AG04449 (cell line): Measurements from ENCODE around the gene BANP.

Source experiments
- CTCF ChIA-PET: fragments of 350-600 bp; formaldehyde crosslinking; extraction: SDS; loops from one replicate; lab custom pipeline; 2021; ENCODE audit warnings: antibody characterized with exemption; lab: Yijun Ruan, JAX
- POLR2A ChIA-PET: fragments of 400-600, 350-600 bp; formaldehyde crosslinking; extraction: SDS; loops from one replicate; lab custom pipeline; 2020; ENCODE audit warnings: antibody characterized with exemption, inconsistent platforms; lab: Yijun Ruan, JAX
- DNase-seq: peaks from one replicate; pipeline ENCODE4 v3.0.0-alpha.2; 2010; ENCODE audit warnings: low read depth, low spot score
- H3K4me3 ChIP-seq: 2 replicates; pipeline ENCODE4 v1.5.1; 2011; ENCODE audit warnings: low read depth, mild to moderate bottlenecking, control low read depth, low read length
- TF ChIP-seq, protein P1 (sequence below): IDR thresholded peaks from one replicate; pipeline ENCODE4 v1.5.1; 2011; ENCODE audit warnings: mild to moderate bottlenecking, moderate library complexity, low read length, control low read depth, inconsistent platforms; ENCODE audit not compliant: insufficient read depth; ENCODE audit errors: missing control alignments

Gene BANP

DNA sequence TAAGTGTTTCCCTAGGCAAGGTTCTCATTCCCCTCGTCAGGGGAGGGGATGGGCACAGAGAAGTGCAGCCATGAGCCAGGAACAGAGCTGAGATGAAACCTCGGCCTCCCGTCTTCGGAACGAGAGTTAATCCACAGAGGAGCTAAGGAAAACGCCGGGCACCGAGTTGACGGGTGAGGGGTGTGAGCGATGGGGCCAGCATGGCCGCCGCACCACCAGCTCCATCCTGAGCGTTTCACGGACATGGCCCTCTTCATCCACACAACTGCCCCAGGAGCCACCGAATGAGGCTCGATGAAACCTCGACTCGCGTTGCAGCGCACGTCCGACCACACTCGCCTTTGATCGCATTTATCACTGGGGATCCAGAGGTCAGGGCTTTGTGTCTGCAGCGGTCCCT is 36.4 kb upstream of the BANP start:
- POLR2A ChIA-PET, result no interaction called here

DNA sequence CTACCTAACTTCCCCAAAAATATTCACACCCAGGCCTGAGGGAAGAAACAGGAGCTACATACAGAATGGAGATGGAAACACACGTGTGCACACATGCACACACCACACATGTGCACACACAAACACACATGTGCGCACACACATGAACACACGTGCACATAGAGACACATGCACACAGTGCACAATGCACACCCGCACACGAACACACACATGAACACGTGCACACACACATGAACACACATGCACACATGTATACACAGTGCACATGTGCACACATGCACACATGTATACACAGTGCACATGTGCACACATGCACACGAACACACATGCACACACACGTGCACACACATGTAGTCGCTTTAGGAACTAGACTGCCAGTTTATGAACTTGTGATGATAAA is 33.7 kb upstream of the BANP start:
- ChIA-PET POLR2A (no interaction called here), CTCF (no interaction called here)
- H3K4me3 ChIP-seq, result no peak overlapping the region
- TF ChIP-seq, protein P1, sequence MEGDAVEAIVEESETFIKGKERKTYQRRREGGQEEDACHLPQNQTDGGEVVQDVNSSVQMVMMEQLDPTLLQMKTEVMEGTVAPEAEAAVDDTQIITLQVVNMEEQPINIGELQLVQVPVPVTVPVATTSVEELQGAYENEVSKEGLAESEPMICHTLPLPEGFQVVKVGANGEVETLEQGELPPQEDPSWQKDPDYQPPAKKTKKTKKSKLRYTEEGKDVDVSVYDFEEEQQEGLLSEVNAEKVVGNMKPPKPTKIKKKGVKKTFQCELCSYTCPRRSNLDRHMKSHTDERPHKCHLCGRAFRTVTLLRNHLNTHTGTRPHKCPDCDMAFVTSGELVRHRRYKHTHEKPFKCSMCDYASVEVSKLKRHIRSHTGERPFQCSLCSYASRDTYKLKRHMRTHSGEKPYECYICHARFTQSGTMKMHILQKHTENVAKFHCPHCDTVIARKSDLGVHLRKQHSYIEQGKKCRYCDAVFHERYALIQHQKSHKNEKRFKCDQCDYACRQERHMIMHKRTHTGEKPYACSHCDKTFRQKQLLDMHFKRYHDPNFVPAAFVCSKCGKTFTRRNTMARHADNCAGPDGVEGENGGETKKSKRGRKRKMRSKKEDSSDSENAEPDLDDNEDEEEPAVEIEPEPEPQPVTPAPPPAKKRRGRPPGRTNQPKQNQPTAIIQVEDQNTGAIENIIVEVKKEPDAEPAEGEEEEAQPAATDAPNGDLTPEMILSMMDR, result no peak
- no peak for DNase-seq

More for the DNA sequence above, 36.4 kb upstream of the BANP start:
- DNase-seq, result no peak
- H3K4me3 ChIP-seq, result no peak overlapping the region
- CTCF ChIA-PET, result interaction anchor here (2.3 kb wide), 1 partner anchor 44 kb away, joined by 7 read pairs; no protein-coding TSS in a partner anchor
- TF ChIP-seq, protein P1, result no peak

DNA sequence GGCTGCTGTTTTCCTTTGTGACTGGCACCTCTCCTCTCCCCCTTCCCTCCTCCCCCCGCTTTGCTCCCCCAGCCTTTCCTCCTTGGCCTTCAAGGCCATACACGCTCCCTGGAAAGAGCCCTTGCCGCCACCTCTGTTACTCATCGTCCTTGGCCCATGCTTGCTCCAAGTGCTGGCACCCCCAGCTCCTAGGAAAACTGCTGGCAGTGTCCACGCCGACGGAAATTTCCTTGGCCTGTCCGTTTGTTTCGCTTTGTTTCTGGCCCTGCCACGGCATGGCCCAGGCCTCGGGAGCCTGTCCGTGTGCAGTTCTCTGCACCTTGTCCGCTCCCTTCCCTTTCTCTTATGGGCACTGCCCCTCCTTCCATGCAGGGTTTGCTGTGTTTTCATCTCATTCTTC is 32.9 kb upstream of the BANP start:
- no peak for DNase-seq
- no peak overlapping the region for H3K4me3 ChIP-seq
- ChIA-PET CTCF (interaction anchor here (0.7 kb wide), 1 partner anchor 23 kb away, joined by 3 read pairs; no protein-coding TSS in a partner anchor), POLR2A (no interaction called here)
- TF ChIP-seq, protein P1, result no peak

DNA sequence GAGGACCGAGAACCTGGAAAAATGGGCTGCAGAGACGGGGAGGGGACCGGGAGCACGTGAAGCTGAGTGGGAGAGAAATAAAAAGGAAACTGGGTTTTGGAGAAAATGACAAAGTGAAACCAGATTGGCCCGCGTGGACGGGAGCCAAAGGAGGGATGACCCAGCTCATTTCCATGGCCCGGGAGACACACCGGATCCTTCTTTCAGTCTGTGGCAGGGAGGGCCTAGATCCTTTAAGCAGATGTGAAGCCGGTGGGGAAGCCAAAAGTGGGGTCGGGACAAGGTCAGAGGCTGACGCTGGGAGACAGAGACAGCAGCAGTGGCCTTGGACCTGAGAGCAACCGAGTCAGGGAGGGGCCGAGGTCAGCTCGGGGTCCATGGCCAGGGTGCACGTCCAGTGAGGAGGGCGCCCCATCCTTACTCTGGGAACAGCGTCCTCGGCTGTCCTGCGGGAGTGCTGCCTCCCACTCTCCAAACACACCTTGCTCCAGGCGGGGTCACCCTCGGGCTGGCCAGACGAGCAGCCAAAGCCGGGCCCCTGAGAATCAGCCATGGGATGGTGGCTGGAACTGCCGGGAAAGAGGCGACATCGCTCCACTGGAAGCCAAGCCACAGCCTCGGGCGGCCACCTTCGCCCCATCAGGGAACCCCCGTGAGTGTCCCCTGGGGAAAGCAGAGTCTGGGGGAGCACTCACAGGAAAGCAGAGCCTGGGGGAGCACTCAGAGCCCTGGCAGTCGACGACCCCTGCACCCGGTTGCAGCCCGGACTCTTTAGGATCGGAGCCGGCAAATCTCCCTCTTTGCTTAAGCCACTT is 32.2 kb upstream of the BANP start:
- CTCF ChIA-PET, result interaction anchor here (0.7 to 1.2 kb wide), 2 partner anchors 9 to 22 kb away, joined by 3 read pairs; no protein-coding TSS in a partner anchor
- POLR2A ChIA-PET, result no interaction called here
- no peak for DNase-seq
- no peak overlapping the region for H3K4me3 ChIP-seq
- TF ChIP-seq, protein P1, result no peak

DNA sequence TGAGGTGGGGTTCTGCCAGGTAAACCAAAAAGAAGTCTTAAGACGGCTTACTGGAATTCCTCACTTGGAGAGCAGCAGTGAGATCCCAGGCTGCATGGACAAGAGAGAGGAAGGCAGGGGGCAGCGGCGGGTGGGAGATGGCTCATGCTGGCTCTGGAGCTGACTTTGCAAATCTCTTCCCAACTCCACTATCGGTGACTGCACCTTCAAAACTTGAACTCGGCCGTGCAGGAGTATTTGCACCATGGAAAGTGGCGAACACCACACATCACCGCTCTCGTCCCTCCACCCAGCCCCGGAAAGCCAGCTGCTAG is 31.6 kb upstream of the BANP start:
- TF ChIP-seq, protein P1, result no peak
- POLR2A ChIA-PET, result no interaction called here
- CTCF ChIA-PET, result interaction anchor here (1.2 kb wide), 1 partner anchor 8 kb away, joined by 3 read pairs; no protein-coding TSS in a partner anchor
- H3K4me3 ChIP-seq, result no peak overlapping the region
- DNase-seq, result no peak

DNA sequence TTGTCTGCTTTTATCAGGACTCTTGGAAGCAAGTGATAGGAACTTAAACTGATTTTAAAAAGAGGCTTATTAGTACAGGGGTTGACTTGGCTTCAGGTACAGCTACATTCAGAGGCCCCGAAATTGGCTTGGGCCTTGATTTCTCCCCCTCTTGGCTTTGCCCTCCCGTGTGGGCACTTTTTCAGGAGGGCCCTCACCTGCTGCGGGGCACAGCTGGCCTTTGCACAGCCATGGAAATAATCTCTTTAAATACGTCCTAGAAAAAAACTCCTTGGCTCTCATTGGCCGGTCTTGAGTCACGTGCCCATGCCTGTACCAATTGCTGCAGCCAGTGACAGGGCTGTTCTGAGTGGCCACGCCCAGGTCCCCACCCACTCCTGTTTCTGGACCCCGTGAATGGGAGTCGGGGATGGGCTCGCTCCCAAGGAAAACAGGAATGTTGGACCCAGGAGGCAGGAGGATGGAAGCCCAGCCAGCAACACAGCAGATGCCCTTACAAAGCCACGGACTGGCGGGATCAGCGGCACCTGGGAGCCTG is 29.9 kb upstream of the BANP start:
- TF ChIP-seq, protein P1, result no peak
- ChIA-PET POLR2A (no interaction called here), CTCF (interaction anchor here (0.6 kb wide), 1 partner anchor 10 kb away, joined by 3 read pairs; no protein-coding TSS in a partner anchor)
- H3K4me3 ChIP-seq, result no peak overlapping the region
- DNase-seq, result no peak
